ELR (cell line): Measurements from ENCODE around the gene PSENEN.
"Not testable (repeated sequence)": the region's sequence is repeated elsewhere in the genome, so short reads cannot be mapped to it uniquely, and the experiment has no call there.

Source experiments
- DNase-seq: peaks from one replicate; pipeline ENCODE4 v3.0.0-alpha.2; 2015; ENCODE audit warnings: low read depth

The PSENEN gene

DNA sequence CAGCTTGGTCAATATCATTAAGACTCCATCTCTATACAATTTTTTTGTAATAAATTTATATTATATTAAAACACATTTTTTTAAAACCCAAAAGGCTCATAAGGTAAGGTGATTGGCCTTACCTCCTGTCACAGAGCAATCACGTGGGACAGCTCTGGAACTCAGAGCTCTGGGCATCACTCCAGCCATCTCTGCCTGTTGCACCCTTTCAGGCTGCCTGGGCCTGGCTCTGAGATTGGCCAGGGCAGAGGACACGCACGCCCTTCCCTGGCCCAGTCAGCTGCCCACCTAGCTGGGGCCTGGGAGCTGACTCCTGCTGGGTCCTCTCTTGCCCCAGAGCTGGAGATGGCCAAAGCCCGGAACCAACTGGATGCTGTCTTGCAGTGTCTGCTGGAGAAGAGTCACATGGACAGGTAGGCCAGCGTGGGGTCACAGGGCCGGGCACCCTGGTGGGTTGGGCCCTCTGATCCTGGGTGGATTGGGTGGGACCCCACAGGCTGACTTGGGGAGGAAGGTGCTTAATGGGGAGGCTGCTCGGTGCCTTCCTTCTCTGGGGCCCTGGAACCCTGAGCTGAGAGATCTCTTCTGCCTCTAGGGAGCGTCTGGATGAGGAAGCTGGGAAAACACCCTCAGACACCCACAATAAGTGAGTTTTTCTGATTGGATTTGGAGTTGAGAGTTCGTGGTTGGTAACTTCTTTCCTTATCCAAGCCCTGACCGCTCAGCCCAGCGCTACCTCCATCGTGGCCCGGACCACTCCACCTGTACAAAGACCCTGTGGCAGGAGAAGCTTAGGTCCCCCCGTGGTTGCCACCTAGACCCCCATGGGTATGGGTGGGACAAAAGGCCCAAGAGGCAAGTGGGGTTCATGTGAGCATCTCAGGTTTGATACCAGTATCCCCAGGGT is 6.6 kb downstream of the PSENEN start:
- DNase-seq, result no peak

DNA sequence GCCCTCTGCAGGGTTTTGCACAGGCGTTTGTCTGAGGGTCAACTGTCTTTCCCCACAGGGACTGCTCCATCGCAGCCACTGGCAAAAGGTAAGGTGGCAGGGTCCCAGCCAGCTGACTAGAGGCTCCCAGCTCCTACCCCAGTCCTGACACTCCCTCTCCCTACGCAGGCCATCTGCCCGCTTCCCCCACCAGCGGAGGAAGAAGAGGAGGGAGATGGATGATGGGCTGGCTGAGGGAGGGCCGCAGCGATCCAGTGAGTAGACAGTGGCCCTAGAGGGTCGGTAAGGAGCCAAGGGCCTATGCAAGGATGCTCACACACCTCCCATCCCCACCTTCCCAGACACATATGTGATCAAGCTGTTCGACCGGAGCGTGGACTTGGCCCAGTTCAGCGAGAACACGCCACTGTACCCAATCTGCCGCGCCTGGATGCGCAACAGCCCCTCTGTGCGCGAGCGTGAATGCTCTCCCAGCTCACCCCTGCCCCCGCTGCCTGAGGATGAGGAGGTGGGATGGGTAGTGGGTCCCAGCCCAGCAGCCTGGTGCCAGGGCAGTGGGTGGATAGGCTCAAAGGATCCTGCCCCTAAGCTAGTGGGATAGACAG is 7.4 kb downstream of the PSENEN start:
- no peak for DNase-seq

DNA sequence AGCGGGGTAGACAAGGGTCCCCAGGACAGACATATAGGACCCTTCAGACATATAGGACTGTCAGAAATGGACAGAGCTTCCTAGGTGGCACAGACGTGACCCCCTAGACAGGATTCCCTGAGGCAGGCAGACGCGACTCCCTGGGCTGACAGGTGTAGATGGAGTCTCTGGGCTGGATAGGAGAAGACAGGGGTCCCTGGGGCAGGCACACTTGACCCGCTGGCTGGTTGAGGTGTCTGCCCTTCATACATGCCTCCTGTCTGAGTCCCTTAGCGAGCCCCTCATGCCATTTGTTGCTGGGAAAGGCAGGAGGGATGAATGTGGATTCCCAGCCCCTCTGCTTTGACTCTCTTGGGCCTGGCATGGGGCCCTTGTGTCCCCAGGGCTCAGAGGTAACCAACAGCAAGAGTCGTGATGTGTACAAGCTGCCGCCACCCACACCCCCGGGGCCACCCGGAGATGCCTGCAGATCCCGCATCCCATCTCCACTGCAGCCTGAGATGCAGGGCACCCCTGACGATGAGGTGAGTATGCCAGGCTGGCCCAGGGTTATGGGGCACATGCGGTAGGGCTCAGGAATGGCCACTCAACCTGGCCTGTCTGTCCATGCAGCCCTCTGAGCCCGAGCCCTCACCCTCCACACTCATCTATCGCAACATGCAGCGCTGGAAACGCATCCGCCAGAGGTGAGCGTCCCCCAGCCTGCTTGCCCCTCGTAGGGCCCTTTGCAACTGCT is 8.4 kb downstream of the PSENEN start:
- DNase-seq, result no peak

DNA sequence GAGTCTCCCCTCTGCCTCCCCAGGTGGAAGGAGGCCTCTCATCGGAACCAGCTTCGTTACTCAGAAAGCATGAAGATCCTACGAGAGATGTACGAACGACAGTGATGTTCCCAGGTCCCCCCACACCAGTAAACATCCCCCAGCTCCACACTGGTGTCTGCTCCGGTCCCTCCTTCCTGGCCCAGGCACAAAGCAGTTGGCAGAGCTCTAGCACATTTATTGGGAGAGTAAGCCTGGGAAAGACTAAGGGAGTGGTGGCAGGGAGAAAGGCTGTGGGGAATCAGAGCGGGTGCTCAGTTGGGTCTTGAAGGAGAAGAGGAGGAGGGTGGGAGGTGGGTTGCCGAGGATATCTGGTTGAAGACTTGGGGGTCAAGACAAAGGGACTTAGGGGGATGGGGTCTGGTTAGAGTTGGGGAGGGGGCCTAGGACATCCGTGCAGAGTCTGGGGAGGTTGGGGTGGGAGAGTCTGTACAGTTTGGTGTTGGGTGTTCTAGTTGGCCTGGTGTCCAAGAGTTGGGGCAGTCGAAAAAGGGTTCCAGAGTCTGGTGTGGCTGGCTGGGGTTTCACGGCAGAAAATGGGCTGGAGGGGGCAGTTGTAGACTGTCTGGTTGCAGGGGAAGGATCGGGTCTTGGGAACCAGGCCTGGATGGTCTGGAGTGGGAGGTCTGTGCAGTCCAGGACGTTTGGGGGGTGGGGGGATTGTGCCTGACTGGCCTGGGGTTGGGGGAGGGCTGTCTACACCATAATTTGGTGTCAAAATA is 9.1 kb downstream of the PSENEN start:
- no peak for DNase-seq

DNA sequence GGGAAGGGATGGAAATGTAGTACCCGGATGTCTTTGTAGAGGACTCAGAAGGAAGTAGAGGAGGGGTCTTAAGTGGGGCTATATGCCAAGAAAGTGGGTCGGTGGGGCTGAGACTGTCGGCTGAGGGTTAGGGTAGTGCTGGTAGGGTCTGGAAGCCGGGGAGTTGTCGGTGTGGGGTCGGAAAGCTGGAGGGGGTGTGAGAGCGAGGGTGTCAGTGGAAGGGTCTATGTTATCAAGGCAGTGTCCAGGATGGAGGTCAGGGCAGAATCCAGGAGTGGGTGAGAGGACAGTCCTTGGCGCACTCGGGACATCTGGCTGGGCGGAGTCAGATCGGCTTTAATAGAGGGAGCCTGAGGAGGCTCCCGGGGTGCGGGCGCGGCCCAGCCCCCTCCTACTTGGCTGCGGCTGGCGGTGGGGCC is 9.7 kb downstream of the PSENEN start:
- DNase-seq, result no peak

DNA sequence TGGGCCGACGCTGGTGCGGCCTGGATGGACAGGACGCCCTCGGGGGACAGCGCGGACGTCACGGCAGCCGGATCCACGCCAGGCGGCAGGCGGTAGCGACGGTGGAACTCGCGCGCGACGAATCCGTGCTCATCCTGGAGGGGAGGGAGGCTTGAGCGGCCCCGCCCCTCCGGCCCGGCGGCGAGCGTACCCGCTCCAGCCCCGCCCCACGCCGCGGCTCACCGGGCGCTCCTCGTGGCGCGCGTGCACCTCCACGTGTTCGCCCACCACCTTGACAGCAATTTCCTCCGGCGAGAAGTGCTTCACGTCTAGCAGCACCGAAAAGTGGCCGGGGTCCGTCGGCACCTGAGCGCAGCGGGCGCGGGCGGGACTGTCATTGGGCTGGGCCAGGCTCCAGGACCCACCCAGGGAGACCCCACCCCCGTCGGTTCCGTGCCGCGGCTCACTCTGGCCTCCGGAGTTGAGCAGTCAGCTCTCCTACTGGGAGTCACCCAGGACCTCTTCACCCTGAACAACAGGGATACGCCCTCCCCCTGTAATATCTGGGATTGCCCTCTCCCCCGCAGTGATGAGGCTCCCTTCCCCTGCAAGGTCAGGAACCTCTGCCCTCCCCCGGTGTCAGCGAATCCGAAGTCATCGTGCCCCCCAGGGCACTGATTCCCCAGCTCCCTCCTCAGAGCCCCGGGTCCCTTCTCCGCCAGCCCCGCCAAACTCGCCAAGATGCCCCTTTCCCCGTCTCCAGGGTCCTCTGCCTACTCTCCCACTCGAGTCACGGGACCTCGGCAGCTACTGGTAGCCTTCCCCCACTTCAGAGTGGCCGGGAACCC is 10.3 kb downstream of the PSENEN start:
- peak; percentile 32 for DNase-seq

DNA sequence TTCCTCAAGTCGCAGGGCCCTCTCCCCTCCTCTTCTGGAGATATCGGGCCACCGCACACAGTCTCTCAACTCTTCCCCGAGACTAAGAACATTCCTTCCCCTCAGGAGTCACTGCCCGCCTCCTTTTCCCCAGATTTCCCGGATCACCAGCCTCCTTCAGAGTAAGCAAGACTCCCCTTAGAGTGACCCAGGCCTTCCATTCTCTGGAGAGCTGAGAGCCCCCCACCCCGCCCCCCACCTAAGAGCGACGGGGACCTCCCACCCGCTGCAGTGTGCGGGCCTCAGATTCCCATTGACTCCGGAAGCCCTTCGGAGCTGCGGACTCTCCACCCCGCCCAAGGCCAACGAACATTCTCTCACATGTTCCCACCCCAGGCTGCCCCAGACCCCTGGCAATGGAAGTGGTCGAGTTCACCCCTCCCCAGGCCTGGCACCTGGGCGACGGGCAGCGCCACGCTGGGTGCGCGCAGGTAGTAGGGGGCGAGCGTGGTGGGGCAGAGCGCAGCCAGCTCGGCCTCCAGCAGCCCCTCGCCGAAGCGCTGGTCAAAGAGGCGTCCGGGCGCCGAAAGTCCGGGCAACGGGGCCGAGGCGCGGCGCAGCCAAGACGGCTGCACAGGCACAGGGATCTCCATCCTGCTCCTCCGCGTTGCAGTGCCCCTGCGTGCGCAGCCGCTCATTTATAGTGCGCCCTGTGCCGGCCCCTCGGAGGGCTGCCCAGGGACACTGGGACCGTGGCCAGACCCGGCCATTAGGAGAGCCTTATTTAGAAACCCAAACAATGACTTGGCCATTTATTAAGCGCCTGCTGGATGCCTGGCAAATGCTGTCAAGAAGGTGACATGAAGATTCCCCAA is 11.2 kb downstream of the PSENEN start, which contains the start of gene HSPB6:
Gene HSPB6, minus strand, starts transcription at position 653 of the 854 bp plus-strand sequence. Its CDS starts 21 bp downstream, at position 632.
- peak; percentile 58 for DNase-seq

DNA sequence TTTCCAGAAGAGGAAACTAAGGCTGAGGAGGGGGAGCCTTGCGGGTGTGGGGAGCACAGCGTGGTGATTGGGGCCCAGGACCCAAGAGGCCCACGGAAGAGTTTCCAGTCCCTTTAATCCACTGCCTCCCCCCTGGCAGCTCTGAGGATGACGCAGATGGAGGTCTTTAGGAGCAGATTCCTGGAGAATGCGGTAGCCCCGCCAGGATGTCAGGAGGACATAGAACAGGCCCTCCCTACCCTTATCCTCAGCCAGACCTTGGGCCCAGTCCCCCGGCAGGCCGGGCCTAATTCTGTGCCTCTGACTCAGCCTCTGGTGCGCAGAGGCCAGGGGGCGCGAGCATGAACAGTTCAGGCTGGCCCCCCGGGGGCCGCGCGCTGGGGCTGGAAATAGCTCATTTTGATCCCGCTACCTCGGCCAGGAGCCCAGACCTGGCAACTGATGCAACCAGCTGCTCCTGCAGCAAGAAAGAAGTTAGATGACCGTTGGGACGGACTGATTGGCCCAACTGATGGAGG is 11.8 kb downstream of the PSENEN start:
- DNase-seq, result peak; percentile 93

DNA sequence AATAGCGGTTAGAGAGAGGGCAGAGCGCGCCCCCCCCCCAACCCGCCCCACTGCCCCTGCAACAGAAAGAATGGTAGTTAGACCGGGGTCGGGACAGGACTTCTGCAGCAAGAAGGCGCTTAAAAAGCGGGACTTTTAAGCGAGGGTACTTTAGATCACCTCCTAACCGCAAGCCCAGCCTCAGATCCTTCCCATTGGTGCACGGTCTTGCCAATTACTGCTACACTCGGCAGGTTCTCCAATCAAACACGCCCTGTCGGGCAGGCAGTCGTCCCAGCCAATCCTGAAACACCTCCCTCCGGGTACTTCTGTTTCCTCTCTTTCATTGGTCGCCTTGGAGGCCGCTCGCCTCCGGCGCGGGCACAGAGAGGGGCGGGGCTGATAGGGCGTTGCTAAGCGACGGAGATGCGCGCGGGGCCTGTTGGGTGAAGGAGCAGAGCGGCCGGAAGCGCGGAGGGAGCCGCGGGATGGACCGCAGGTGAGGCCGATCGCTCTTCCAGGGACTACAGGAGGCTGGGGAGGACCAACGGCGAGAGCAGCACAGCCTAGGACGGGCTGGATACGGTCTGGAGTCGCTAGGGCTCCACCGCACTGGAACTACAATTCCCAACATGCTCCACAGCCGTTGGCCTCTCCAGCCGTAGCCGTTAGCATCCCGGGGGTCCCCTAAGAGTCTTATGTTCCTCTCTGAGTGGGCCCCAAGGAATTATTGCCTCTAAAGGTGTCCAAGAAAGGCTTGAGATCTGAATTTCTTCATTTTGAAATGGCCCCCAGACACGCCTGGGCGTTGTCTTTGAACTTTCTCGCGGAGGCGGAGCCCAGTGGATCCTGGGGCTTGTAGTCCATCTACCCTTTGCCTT is 12.5 kb downstream of the PSENEN start, which contains the start of gene PROSER3:
Gene PROSER3, plus strand, starts transcription at position 428 of the 860 bp plus-strand sequence. Its CDS starts 40 bp downstream, at position 468.
- peak; percentile 99 for DNase-seq

DNA sequence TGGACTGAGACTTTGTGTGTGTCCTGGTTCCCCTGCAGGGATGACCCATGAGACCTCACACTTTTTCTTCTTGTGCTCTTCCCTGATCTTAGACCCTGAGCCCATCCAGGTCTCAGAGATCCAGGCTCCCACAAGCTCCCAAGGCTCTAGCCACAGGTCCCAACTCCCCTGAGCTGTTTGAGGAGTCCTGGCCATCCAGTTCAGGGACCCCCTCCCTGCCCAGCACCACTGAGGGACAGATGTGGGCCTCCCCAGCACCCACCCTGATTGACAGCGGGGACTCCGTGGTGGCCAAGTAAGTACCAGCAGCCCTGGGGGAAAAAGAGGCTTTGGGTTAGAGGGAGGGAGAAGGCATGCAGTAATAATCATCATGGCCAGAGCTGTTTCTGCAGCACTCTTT is 14.2 kb downstream of the PSENEN start:
- no peak for DNase-seq

DNA sequence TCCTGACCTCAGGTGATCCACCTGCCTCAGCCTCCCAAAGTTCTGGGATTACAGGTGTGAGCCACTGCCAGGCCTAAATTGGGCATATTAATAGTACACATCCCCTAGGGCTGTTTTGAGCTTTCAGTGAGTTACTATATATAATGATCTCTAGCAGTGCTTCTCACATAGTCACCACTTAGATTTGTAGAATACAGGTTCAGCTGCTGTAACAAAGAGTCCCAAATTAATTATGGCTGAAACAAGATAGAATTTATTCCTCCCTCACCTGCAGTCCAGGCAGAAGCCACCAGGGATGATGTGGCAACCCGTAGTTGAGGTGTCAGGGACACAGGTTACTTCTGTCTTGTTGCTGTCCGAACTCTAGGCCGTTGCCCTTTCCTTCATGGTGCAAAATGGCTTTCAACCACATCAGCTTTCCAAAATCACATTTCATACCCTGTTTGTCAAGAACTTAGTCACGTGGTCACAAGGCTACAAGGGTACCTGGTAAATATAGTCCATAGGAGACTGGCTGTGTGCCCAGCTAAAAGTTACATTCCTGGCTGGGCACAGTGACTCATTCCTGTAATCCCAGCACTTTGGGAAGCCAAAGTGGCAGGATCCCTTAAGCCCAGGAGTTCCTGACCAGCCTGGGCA is 15.4 kb downstream of the PSENEN start:
- no peak for DNase-seq

DNA sequence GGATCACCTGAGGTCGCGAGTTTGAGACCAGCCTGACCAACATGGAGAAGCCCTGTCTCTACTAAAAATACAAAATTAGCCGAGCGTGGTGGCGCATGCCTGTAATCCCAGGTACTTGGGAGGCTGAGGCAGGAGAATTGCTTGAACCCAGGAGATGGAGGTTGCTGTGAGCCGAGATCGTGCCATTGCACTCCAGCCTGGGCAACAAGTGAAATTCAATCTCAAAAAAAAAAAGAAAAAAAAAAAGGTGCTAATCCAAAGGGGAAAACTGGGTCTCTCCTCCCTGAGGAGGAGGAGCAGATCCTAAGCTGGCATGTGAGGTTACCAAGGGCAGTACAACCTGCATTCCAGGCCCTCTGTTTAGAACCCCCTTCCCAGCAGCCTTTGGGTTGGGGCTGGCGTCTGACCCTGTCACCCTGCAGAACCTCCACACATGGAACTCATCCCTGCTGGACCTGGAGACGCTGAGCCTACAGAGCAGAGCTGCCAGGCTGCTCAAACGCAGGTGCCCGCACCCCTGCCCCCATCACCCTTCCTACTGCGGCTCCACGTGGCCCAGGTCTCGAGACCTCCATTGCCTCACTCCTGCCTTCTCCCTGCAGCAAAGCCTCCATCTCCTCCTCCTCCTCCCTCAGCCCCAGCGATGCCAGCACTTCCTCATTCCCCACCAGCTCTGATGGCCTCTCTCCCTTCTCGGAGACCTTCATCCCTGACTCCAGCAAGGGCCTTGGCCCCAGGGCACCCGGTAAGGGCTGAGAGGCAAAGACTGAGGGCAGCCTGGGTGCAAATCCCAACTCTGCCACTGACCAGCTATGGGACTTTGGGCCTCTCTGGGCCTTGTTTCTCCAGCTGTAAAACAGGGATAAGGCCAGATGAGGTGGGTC is 19.2 kb downstream of the PSENEN start:
- DNase-seq, result no peak

DNA sequence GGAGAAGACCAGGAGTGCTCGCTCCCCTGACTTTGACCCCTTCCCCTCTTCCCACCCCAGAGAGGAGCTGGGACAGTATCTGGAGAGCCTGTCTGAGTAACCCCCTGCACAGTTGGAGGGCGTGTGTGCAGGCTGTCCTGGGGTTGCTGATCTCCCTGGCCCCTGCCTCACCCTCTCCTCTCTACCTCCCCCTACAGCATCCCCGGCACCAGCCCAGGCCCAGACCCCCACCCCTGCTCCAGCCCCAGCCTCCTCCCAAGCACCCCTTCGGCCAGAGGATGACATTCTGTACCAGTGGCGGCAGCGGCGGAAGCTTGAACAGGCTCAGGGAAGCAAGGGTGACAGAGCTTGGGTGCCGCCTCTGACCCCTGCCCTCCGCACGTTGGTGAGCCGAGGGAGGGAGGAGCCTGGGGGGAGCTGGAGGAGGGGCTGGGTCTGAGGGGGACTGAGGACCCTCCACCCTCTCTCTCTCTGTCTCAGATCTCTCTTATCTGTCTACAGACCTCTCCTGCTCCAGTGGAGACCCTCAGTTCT is 21.2 kb downstream of the PSENEN start:
- no peak for DNase-seq

DNA sequence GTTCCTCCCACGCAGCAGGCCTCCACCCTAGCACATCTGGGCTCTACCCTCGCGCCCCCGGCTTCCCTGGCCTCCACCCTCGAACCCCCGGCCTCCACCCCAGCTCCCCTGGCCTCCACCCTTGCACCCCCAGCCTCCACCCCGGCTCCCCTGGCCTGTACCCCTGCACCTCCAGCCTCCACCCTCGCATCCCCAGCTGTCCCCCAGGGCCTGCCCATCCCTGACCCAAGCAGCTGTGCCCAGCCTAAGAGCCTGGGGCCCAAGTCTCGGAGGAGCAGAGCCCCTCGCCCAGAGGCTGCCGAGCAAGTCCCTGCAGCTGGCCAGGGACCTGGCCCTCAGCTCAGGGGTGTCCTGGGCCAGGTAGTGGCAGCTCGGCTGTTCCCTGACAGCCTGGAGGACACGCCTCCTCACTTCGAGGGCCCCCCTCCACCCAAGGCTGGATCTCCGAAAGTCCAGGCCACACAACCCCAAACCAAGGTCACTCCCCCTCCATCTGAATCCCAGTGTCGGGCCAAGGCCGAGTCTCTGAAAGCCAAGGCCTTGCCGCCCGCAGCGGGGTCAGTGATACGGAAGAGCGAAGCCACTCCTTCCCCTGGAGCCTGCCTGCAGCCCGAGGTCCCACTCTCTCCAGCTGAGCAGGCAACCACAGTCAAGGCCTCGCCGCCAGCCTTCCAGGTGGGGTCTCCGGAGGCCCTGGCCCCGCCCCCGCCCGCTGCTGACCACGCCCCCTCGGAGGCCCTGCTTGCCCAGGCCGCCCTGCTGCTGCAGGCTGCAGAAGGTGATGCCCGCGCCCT is 22.0 kb downstream of the PSENEN start:
- no peak for DNase-seq

DNA sequence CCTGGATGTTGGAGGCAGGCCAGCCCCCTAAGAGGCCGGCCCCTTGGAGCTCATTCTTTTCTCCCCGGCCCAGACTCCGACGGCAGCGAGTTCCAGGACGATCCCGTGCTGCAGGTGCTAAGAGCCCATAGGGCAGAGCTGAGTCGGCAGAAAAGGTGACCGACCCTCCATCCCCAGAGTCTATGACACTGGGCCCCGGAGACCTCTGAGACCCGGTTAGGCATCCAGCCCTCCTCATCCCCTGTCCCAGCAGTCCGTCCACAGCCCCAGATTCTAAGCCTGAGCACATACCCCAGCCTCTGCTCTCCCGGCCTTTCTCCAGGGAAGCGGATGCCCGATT is 22.6 kb downstream of the PSENEN start:
- DNase-seq, result no peak

DNA sequence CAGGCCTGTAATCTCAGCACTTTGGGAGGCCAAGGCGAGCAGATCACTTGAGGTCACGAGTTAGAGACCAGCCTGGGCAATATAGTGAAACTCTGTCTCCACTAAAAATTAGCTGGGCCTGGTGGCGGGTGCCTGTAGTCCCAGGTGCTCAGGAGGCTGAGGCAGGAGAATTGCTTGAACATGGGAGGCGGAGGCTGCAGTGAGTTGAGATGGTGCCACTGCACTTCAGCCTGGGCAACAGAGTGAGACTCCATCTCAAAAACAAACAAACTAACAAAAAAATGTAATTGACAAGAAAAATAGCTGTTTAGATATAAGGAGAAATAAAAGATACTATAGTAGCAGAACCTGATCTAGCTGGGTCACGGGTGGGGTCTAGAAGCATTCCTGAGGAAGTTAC is 26.9 kb downstream of the PSENEN start:
- not testable (repeated sequence) for DNase-seq
